K562 treated with DMSO at 1 percent for 48 hours (cell line): ENCODE data around the gene RAB34. TPM values are rescaled to one million over a fixed set of nuclear protein-coding genes. Genes with fewer than 3 reads are reported as not detected.

Source experiments
- total RNA-seq: library from RNA; unstranded; fragments of 300-600 nt; gene quantifications from 2 replicates; pipeline ENCODE4 v1.2.3, GENCODE V29; 2022; ENCODE audit warnings: low replicate concordance; ENCODE audit errors: extremely low read depth

RAB34 gene, protein sequence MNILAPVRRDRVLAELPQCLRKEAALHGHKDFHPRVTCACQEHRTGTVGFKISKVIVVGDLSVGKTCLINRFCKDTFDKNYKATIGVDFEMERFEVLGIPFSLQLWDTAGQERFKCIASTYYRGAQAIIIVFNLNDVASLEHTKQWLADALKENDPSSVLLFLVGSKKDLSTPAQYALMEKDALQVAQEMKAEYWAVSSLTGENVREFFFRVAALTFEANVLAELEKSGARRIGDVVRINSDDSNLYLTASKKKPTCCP
- total RNA-seq, result not detected in 2 replicates

GRCh38 chr17:28717578-28718332, at the start of gene RAB34:
TSS of gene RAB34 (minus strand) at chr17:28717868. CDS start at chr17:28717266, 602 bp downstream.

GRCh38 chr17:28743243-28744103, 25.8 kb upstream of the RAB34 start, which contains the start of gene TRAF4:
TSS of gene TRAF4 (plus strand) at chr17:28744011. CDS start at chr17:28744113, 102 bp downstream.

DNA sequence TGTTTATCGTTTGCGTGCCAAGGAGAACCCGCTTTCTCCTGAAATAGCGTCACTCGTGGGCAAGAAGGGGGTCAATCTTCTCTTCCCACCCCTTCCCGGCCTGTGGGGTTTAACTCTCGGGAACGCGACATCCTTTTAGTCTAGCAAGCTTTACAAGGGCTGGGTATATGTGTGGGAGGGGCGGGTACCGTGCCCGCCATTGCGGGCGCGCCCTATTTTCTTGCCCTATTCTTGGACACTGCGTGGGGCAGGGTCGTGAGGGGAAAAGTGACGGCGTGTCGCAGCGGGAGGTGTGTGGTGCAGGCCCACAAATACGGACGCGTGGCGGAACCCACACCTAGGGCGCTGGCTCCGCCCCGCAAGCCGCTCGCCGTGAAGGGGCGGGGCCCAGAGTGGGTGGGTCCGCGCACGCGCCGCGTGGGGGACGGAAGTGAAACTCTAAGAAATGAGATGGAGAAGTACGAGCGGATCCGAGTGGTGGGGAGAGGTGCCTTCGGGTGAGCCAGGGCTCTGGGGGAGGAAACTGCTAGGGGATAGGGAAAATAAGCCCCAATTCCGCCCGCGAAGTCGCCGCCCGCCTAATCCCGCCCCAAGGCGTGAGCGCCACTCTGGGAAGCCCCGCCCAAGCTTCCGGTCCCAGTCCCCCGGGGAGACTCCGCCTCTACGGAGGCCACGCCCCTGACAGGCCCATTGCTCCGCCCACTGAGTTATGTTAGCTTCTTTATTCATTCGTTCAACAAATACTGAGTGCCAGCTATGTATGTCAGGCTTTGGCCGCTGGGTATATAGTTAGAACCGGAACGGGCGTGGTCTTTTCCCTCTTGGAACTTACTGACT, 10.9 kb upstream of the RAB34 start, which contains the start of gene NEK8:
NEK8 (plus strand) TSS at position 425 of the 837 bp plus-strand sequence; CDS start at position 451, 26 bp downstream.

GRCh38 chr17:28726226-28726626, 8.6 kb upstream of the RAB34 start, which contains the start of gene TLCD1:
TSS of gene TLCD1 (minus strand) at chr17:28726233. CDS start at chr17:28726097, 136 bp downstream.

DNA sequence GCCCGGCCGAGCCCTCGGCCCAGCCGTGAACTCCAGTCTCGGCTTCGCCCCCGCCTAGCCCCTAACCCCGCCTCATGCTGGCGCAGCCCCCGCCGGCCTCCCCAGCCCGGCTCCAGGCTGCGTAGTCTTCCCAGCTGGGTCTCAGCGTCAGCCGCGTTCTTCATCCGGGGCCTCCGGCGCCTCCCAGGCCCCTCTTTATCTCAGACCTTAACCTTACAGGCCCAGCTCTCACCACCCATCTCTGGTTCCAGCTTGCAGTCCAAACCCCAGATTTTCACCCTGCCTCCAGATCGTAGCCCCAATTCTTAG, 6.0 kb downstream of the RAB34 start, which contains the start of gene PROCA1:
PROCA1 (minus strand) TSS at position 166 of the 309 bp plus-strand sequence. CDS start 228 bp downstream, outside the sequence.

Other genes with a start within 250 kb of the RAB34 start
- not detected in 2 replicates for gene SLC13A2, start 244.2 kb downstream of the RAB34 start, total RNA-seq
- gene FOXN1, start 211.5 kb downstream of the RAB34 start, total RNA-seq, result not detected in 2 replicates
- gene UNC119, start 165.2 kb downstream of the RAB34 start, total RNA-seq, result not detected in 2 replicates
- not detected in 2 replicates for gene PIGS, start 146.3 kb downstream of the RAB34 start, total RNA-seq
- not detected in 2 replicates for gene ALDOC, start 141.0 kb downstream of the RAB34 start, total RNA-seq
- not detected in 2 replicates for gene SPAG5, start 118.8 kb downstream of the RAB34 start, total RNA-seq
- not detected in 2 replicates for gene RSKR, start 103.7 kb downstream of the RAB34 start, total RNA-seq
- 500 TPM in 1 of 2 replicates, not detected in the other for gene BLTP2, start 72.7 kb downstream of the RAB34 start, total RNA-seq
- gene SDF2, start 56.0 kb downstream of the RAB34 start, total RNA-seq, result not detected in 2 replicates
- gene SUPT6H, start 55.7 kb downstream of the RAB34 start, total RNA-seq, result not detected in 2 replicates
- gene PROCA1, start 6.0 kb downstream of the RAB34 start, total RNA-seq, result not detected in 2 replicates
- gene RPL23A, start 2.1 kb upstream of the RAB34 start, total RNA-seq, result 801 and 2,820 TPM in 2 replicates
- gene TLCD1, start 8.4 kb upstream of the RAB34 start, total RNA-seq, result not detected in 2 replicates
- not detected in 2 replicates for gene NEK8, start 10.9 kb upstream of the RAB34 start, total RNA-seq
- gene TRAF4, start 26.1 kb upstream of the RAB34 start, total RNA-seq, result 567 TPM in 1 of 2 replicates, not detected in the other
- not detected in 2 replicates for gene FAM222B, start 124.9 kb upstream of the RAB34 start, total RNA-seq
- not detected in 2 replicates for gene ERAL1, start 137.1 kb upstream of the RAB34 start, total RNA-seq
- not detected in 2 replicates for gene FLOT2, start 179.9 kb upstream of the RAB34 start, total RNA-seq
- not detected in 2 replicates for gene DHRS13, start 185.2 kb upstream of the RAB34 start, total RNA-seq
- gene PHF12, start 233.7 kb upstream of the RAB34 start, total RNA-seq, result not detected in 2 replicates